Hematopoietic multipotent progenitor cell treated with erythropoietin and hydrocortisone succinate and interleukin-3 and kit ligand, for 15 days (in vitro differentiated cells): Measurements from ENCODE around the gene PRTN3.
"Not testable (repeated sequence)": the region's sequence is repeated elsewhere in the genome, so short reads cannot be mapped to it uniquely, and the experiment has no call there.

ENCODE experiments used
- DNase-seq: peaks from one replicate; pipeline ENCODE4 v3.0.0-alpha.2; 2015; ENCODE audit warnings: low spot score

The PRTN3 gene

DNA sequence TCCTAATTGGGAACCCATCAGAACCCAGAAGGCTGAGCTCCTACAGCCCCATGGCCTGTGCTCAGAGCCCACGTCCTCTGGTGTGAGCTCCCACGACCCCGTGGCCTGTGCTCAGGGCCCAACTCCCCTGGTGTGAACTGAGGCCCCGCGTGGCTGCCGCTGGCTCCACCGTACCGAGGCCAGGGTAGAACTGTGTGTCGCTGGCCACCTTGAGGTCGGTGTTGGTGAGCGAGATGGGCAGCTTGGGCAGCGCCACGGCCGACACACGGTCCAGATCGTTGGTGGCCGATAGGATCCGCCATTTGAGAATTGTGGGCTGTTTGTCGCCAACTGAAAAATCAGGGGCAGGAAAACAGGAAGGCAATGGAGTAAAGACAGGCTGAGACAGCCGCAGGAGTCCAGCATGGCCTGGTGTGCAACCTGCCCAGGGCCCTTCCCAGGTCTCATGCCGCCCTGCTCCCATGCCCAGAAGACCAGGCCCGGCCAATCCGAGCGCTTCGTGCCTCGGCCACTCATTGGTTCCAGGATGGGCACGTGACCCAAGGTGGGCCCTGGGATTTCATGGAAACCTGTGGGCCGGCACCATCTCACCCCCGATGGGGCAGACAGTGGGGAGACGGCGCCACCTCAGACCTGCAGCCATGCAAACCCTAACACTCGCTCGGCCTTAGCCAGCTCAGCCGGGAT, 40.7 kb downstream of the PRTN3 start:
- no peak for DNase-seq

DNA sequence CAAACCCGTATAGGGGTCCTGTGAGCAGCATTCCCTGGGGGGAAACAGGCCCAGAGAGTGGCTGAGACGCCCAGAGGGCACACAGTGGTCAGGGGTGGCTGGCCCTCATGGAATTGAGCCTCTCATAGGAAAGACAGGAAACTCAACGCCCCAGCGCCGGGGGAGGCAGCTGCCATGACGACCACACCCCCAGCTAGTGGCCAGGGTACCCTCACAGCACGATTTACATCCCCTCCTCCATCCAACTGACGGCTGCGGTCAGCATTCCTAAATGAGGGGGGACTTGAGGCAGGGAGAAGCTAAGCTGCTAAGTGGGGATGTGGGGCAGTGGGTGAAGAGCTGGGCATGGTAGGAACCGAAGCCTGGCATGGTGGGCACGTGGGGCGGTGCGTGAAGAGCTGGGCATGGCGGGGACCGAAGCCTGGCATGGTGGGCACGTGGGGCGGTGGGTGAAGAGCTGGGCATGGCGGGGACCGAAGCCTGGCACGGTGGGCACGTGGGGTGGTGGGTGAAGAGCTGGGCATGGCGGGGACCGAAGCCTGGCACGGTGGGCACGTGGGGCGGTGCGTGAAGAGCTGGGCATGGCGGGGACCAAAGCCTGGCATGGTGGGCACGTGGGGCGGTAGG, 42.2 kb downstream of the PRTN3 start:
- DNase-seq, result no peak

DNA sequence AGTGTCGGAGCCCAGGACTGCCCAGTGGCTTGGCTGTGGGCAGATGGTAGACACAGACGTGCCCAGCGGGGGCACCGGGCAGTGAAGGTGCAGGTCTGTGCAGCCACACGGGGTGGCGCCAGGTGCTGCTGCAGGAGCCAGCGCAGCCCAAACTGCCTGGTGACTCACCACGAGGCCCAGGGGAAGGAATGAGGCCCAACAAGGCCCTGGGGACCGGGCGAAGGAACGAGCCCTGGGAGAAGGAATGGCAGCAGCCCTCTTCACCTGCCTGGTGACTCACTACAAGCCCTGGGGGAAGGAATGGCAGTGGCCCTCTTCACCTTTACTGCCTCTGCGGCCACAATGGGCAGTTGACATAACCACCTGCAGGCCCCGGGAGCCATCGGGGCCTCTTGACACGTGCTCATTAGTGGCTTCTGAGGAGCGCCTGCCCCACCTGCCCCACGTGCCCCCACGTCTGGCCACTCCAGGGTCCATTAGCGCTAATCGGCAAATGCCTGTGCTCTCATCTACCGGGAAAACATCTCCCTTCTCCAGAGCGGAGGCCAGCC, 42.9 kb downstream of the PRTN3 start:
- no peak for DNase-seq

DNA sequence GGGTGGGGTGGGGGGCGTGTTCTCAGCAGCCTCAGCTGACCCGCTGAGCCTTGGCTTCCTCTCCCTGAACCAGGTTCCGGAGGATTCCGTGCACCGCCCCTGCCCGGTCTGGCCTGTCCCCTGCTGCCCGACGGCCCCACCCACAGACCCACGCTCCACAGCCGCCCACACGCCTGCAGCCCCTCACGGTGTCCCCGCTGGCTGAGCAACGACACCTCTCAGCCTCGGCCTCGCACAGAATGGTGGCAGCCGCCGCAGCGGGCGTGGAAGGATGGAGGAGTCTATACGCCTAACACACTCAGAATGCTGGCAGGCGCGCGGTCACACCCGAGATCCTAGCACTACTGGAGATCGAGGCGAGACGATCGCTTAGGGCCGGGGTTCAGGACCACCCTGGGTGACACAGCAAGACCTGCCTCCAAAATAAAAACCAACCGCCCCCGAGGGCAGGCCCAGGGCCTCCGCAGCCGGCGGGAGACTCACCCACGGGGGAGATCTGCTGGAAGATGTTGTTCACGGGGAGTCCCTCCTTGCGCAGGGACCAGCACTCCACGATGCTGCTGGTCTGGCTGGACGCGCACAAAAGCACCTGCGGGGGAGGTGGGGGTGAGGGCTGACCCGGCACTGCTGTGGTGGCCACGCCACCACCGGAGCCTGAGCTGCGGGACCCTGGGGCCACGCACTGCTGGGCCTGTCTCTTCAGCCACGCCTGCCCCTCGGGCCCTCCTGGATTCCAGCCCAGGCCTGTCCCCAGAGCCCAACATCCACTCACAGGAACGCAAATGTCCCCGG, 43.8 kb downstream of the PRTN3 start:
- no peak for DNase-seq

DNA sequence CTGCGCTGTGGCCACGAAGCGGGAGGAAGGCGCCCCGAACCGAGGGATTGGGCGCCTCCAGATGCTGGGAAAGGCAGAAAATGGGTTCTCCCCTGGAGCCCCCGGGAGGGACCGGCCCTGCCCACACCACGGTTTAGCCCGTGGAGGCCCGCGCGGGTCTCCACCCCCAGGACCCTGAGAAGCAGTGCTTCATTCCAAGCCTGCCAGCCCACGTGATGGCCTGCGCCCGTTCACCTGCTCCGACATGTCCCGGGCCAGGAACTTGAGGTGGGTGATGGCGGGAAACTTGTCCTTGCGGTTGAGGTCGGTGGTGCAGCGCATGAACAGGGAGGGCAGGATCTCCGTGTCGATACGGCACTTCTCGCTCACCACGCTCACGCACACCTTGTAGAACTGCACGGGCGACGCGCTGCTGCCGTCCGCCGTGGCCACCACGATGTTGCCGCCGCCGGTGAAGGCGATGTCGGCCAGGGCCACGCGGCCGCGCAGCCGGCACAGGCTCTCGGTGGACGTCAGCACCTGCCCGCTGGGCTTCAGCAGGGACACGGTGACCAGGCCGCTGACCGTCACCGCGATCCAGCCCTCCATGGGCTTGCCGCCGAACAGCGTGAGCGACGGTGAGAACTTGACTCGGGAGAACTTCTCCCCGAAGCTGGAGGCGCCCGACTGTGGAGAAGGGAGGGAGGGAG, 44.9 kb downstream of the PRTN3 start:
- no peak for DNase-seq

DNA sequence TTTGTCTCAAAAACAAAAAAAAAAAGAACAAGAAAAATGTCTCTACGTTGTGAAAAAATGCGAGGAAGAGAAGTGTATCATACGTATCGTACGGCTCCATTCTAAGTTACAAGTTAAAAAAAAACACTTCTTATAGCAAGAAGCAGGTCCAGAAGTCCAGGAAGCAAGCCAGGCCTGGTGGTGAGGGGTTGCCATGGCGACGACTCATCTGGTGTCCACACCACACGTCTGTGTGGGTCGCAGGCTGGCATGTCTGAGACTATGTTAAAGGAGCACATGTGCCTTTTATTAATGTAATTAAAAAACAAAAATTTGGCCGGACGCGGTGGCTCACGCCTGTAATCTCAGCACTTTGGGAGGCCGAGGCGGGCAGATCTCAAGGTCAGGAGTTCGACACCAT, 46.3 kb downstream of the PRTN3 start:
- DNase-seq, result no peak

DNA sequence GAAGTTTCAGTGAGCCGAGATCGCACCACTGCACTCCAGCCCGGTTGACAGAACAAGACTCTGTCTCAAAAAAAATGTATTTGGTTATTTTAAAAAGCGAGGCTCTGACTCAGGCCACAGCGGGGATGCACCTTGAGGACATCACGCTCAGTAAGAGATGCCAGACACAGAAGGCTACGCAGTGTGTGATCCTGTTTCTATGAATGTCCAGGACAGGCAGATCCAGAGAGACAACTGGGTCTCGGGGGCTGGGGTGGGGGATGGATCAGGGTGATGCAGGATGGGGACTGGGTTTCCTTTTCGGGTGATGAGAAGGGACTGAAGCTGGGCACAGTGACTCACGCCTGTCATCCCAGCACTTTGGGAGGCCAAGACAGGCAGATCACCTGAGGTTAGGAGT, 46.8 kb downstream of the PRTN3 start:
- DNase-seq, result no peak

DNA sequence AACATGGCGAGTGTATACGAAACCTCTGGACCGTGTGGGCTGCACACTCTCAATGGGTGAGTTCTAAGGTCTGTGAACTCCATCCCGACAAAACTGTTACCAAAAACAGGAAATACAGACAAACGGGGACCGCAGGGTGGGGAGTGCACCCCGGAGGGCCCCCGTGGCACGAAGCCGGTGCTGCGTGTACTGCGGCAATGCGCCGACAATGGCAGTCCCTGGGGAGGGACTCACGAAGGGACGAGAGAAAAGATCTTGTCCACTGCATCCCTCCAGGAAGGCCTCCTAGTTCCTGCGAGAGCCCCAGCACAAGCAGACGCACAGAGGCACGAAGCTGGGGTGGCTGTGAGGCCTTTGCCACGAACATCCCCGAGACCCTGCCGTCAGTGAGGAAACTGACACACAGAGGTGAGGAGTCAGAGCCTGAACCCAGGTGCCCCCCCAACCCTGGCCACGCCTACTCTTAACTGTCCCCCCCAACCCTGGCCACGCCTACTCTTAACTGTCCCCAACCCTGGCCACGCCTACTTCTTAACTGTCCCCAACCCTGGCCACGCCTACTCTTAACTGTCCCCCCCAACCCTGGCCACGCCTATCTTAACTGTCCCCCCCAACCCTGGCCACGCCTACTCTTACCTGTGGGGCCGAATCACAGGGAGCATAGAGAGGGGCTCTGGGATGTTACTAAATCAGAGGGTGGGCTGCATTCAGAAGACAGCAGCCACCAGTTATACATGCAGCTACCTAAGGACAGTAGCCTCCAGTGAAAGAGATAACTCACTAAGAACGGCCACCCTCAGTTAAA, 48.0 kb downstream of the PRTN3 start:
- peak; percentile 49 for DNase-seq

DNA sequence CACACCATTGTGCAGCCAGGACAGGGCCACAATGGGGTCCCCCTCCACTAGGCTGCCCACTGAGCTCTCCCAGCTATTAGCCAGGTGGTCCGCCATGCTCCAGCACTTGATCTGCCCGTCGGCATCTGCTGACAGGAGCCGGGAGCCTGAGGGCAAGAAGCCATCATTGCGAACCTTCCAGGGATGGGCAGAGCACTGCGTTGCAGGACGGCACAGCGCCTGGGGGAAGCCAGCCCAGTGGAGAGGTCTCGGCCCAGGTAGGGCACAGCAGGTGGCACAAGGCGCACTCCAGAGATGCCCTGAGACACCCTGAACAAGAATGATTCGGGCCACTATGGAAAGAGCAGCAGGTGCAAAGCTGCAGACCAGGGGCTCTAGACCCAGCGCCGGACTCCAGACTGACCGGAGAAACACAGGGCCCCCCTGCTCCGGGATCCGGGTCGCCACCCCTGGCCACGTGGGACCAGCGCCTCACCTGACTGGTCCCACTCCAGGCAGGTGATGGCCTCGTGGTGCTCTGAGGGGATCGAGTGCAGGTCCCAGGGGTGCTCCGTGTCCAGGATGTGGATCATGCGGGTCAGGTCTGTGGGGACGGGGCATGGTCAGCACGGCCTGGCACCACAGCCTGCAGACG, 49.0 kb downstream of the PRTN3 start:
- no peak for DNase-seq

DNA sequence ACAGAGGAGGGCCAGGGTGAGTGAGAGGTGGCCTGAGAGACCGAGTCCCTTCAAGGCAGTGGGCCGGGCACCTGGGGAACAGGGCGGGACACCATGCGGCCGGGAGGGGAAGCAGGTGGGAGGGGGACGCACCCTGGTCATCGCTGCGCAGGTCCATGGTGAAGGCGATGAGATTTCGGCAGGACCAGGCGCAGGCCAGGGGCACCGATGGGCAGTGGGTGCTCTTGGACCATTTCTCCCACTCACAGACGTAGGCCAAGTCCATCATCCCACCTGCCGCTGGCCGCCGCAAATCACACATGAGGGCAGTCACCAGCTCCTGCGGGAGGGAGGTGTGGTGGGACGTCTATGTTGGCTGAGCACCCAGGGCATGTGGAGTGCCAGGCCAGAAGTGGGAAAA, 50.0 kb downstream of the PRTN3 start:
- DNase-seq, result no peak

DNA sequence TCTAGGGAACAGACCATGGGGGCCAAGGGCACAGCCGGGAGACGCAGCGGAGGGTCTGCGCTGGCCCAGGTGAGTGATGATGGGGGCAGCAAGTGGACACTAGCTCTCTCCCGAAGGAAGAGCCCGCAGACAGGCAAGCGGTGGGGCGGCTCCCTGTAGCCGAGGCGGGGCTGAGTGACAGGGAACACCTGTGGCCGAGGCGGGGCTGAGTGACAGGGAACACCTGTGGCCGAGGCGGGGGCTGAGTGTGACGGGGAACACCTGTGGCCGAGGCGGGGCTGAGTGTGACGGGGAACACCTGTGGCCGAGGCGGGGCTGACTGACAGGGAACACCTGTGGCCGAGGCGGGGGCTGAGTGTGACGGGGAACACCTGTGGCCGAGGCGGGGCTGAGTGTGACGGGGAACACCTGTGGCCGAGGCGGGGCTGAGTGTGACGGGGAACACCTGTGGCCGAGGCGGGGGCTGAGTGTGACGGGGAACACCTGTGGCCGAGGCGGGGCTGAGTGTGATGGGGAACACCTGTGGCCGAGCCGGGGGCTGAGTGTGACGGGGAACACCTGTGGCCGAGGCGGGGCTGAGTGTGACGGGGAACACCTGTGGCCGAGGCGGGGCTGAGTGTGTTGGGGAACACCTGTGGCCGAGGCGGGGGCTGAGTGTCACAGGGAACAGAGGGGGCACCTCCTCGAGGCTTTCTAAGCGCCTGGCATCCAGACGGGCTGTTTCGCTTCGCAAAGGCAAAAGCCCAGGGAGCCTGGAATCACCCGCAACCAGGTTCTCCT, 50.8 kb downstream of the PRTN3 start:
- not testable (repeated sequence) for DNase-seq

DNA sequence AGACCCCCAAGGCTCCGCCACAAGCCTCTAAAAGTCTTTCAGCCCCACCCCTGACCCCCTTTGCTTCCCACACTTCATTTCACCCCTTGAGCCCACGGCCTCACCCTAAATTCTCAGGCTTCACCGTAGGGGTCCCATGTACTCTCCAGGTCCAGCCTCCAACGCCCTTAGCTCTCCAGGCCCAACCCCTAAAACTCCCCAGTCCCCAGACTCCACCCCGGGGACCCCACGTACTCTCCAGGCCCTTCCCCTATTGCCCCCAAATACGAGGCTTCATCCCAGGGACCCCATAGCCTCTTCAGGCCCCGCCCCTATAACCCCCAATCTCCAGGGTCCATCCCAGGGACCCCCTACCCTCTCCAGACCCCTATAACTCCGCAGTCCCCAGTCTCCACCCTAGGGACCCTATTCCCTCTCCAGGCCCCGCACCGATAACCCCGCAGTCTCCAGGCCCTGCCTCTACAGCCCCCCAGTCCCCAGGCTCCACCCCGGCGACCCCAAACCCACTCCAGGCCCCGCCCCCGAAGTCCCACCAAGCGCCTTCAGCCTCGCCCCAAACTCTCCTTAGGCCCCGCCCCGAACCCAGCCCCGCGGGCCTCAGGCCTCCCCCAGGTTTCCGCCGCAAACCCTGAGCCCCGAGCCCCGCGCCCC, 51.6 kb downstream of the PRTN3 start:
- no peak for DNase-seq

DNA sequence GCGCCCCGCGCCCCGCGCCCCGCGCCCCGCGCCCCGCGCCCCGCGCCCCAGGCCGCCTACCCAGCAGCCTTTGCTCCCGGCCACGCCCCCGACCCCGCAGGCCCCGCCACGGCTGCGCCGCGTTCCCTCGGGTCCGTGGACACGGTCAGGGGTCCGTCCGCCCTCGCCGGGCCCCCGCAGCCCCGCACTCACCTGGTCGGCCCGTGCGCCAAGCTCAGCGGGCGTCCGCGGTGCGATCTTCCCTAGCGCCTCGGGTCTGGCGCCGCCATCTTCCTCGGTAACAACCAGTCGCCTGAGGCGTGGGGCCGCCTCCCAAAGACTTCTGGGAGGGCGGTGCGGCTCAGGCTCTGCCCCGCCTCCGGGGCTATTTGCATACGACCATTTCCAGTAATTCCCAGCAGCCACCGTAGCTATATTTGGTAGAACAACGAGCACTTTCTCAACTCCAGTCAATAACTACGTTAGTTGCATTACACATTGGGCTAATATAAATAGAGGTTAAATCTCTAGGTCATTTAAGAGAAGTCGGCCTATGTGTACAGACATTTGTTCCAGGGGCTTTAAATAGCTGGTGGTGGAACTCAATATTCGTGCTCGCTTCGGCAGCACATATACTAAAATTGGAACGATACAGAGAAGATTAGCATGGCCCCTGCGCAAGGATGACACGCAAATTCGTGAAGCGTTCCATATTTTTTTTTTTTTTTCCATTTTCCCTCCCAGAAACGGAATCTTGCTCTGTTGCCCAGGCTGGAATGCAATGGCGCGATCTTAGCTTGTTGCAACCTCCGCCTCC, 52.3 kb downstream of the PRTN3 start, which contains the start of the genes MED16 and RNU6-9:
Gene MED16 (minus strand): TSS at position 294 of the 796 bp plus-strand sequence. CDS start 2,056 bp downstream, outside the sequence.
Gene RNU6-9 (plus strand): TSS at position 591 of the 796 bp plus-strand sequence.
- peak; percentile 95 for DNase-seq

DNA sequence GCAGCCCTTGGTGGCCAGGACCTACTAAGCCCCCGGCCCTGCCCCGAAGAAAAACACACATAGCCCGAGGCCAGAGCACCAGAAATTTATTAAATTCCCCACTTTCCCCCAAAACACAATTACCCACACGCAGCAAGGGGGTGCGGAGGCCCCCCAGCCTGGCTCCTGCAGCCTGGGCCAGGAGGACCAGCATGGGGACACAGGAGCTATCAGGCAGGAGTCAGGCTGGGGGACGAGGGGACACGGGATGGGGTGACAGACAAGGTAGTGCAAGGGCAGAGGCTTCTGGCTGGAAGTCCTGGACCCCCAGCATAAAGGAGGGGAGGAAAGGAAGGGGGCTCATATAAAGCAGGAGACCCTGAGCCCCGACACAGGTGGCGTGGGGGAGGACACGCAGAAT, 55.6 kb downstream of the PRTN3 start:
- no peak for DNase-seq

DNA sequence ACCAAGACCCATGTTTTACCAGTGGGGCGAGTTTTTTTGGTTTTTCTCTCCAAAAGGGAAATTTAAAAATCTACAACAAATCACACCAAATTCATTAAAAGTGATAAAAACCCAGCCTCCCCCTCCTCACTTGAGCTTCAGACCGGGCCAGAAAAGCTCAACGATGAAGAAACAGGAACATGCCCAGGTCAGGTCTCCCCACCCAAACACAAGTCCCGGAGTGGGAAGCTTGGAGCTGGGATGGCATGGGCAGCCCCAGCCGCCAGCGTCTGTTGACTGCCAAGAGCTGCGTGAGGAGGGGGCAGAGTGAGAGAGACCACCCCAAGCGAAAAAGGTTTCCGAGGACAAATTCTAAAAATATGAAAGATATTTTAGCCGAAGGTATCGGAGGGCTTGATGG, 56.2 kb downstream of the PRTN3 start:
- DNase-seq, result no peak

DNA sequence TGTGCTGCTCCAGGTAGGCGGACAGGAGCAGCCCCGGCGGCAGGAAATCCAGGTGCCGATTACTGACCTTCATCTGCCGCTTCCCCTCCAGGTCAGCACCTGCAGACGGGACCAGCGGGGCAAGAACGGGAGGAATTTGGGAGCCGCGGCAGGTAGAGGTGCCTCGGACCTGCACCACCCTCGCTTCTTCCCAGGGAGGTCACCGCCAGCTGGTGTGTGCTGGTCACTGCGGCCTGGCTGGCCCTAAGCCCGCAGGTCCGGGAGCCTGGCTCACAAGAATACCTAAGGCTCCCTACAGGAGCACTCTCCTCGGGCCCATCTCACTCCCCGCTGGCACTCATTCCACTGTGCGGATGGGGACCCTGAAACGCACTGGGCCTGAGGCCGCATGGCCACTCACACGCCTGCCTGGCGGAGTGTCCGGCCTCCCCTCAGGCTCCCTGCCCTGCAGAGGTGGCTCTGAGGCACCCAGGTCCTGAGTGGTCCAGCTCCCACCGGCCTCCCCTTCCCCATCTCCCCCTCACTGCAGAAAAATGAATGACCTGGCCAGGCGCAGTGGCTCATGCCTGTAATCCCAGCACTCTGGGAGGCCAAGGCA, 56.7 kb downstream of the PRTN3 start:
- no peak for DNase-seq
